Activated CD8-positive, alpha-beta memory T cell treated with anti-CD3 and anti-CD28 coated beads, Interleukin-2, amount 50 U/mL, for 24 hours (primary cell): ENCODE data around the gene ZDHHC3.
"Not testable (repeated sequence)": the region's sequence is repeated elsewhere in the genome, so short reads cannot be mapped to it uniquely, and the experiment has no call there.

Experiments used
- DNase-seq: peaks from one replicate; pipeline ENCODE4 v3.0.0-alpha.2; 2020; ENCODE audit errors: extremely low read depth

ZDHHC3 gene

DNA sequence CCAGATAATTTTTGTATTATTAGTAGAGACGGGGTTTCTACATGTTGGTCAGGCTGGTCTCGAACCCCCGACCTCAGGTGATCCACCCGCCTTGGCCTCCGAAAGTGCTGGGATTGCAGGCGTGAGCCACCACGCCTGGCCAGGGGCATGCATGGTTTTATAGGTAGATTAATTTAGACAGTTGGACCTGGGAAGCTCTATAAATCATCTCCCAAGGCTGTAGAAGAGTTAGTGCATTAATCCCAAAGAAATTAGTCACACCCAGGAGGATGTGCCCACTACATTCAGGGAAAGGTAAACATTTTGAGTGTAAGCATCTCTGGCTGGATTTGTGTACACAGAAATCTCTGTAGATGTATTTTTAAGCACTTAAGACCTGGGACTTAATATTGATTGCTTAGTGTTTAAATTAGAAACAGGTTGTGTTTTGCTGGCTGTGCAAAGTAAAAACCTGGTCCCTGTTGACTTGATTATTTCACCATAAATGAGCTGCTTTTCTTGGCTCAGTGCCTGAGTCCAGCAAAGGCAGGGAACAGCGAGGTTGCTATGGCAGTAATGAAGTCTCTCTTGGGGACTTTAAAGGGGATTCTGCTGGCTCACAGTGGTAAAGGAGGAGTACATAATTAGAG lies 19.3 kb upstream of the ZDHHC3 start:
- DNase-seq: no peak

DNA sequence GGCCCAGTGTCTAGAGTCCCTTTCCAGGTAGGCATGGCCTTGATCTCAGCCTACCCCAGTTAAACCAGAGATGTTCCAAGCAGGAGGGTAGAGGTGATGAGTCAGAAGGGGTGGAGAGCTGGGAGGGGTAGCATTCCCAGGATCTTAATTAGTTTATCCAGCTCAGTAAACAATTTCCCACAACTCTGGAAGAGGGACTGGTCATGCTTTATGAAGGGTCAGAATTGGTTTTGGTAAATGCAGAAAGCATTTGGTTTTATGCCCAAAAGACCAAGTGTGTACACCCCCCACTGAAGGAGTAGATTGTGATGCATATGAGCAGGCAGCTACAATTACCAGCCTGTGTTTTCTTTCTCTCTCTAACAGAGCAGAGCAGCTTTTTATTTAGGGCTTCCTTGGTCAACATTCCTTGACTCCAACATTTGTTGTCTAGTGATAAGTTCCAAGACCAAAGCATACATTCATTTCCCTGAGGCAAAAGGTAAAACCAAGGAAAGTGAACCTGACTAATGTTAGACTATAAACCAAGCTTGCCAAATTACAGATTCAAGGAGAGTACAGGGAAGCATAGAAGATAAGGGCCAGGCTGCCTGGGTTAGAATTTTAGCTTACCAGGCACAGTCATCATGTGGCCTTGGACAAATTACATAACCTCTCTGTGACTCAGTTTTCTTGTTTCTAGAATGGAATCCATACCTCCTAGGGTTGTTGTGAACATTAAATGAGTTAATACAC lies 17.7 kb upstream of the ZDHHC3 start:
- DNase-seq: no peak

DNA sequence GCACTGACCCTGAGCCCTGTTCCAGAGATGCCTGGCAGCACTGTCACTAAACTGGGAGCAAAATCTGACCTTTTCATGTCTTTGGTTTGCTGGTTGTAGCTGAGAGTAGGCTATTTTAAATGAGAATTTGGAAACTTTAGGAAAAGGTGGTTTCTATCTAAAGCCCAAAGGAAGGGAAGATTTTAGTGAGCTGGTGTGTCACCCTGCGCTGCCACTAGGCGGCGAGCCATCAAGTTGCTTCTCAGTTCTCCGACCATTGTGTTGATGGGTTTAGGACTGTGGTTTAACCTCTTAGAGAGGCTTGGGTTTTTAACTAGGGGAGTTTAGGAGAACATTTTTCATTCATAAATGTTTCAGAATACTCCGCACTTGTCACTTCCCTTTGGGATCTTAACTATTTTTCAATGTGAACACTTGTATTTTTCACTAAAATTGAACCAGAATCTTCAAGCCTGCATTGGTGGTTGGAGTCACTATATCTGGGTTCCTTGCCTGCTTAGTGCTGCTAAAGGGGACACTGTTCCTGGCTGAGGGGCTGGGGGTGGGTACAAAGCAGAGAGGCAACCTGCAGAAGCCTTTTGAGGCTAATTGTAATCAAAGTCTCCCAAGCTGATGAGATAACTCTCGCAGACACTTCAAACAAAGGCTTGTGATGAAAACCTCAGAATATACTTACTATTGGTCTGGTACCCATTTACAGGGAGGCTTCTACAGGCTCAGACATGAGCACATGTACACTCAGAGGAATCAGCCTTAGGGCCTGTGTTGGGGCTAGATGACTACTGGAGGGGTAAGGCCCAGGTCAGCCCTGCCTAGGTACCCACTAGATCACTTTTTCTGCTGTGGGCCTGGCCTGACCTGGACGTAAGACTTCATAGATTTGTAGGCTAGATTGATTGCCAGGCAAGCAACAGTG lies 16.8 kb upstream of the ZDHHC3 start:
- DNase-seq: no peak

DNA sequence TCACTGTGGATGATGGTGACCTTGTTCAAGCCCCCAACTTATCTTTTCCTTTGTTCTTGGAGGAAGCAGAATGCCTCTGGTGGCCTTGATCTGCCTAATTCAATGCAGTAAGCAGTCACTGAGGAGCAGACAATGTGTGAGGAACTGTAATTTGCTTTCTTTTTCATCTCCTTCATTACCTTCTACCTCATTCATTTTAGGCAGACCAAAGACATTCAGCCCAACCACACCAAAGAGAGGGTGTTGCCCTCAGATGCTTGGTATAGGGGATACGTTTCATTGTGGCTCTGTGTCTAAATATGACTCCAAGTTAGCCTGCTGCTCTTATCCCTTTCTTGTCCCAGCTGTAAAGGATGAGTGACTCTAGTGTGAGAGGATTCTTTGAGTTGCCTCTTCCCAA lies 15.4 kb upstream of the ZDHHC3 start:
- no peak for DNase-seq

DNA sequence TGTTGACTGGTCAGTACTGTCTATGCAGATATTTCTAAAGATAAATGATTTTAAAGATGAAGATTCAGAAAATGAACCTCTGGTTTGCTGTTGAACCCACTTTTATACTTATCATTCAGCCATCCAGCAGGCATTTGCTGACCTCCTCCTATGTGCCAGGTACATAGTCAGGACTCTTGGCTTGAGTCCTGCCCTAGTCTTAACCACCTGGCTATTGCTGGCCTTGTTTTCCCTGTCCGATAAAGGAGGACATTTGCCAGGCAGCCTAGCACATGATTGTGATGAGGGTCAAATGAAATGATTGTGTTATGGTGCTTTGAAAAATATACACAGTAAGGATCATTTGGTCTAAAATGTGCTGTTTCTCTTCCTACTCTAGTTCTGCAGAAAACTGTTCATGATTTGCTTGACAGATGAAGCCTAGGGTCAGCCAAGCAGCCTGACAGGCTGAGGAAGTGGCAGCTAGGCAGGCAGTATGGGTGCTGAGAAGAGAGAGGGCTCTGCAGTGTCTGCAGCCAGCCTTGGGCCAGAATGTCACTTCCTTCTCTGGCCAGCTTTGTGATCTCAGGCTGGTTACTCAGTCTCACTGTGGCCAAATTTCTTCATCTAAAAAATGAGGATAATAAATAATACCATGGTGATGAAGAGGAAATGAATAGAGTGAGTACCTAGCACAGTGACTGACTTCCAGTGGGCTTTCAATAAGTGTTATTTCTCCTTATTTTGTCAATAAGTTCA lies 13.8 kb upstream of the ZDHHC3 start:
- no peak for DNase-seq

DNA sequence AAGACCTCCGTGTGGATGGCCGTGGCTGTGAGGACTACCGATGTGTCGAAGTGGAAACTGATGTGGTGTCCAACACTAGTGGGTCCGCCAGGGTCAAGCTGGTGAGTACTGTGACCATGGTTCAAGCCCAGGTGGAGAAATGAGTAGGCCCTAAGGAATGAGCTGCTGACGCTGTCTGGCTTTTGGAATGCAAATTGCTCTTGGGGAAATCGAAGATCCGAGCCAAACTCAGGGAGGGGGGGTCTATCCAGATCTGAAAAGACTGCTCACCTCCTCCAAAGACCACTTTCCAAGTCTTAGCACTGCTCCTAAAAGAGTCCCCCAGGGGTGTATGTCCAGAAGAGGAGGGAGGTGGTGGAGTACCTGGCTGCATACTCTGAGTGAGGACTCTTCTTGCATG lies 13.2 kb upstream of the ZDHHC3 start:
- no peak for DNase-seq

DNA sequence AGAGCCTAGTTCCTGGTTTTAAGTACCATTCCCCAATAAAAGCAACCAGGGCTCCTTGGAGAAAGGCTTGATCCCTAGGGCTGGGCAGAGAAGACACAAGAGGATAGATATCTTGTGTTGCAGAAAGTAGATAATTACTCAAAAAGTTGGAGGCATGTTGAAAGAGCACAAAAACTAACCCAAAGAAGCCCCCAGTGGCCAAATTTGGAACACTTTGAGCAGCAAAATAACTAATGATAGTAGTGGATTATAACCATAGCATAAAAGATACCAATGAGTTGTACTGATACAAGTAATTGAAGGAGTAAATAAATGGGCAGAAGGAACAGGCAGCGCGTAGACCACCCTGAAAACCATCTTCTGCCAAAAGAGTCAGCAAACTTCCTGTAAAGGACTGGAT lies 12.1 kb upstream of the ZDHHC3 start:
- no peak for DNase-seq

DNA sequence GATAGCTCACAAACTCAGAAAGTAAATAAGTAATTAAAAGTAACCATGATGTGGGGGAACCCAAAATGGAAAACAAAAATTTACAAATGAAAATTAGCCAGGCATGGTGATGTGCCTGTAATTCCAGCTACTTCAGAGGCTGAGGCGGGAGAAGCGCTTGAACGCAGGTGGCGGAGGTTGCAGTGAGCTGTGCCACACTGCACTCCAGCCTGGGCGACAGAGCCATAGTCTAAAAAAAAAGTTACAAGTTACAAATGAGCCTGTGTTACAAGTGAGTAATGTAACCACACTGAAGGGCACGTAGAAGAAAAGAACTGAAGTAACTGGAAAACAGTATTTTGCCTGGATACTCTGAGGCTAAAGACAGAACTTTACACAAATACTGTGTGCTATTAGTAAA lies 11.4 kb upstream of the ZDHHC3 start:
- no peak for DNase-seq

DNA sequence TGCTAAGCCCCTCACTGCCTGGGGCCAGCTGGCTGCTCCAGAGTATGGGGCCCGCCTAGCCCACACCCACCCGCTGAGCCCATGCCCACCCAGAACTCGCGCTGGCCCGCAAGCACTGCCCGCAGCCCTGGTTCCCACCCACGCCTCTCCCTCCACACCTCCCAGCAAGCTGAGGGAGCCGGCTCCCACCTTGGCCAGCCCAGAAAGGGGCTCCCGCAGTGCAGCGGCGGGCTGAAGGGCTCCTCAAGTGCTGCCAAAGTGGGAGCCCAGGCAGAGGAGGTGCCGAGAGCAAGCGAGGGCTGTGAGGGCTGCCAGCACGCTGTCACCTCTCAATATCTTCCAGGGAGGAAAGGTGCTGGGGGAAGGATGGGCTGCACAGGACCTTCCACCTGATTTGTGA lies 10.4 kb upstream of the ZDHHC3 start:
- not testable (repeated sequence) for DNase-seq

DNA sequence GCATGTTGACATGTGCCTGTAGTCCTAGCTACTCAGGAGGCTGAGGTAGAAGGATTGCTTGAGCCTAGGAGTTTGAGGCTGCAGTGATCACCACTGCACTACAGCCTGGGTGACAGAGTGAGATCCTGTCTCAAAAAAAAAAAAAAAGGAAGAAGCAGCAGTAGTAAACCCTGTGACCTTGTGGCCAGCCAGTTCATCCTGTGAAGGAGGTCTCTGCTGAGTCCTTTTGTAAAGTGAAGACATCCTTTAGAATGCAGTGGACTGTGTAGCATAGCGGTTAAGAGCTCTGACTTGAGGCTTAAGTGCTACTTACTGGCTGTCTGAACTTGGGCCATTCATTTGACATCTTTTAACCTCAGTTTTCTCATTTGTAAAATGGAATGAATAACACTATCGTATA lies 8.4 kb upstream of the ZDHHC3 start:
- no peak for DNase-seq

DNA sequence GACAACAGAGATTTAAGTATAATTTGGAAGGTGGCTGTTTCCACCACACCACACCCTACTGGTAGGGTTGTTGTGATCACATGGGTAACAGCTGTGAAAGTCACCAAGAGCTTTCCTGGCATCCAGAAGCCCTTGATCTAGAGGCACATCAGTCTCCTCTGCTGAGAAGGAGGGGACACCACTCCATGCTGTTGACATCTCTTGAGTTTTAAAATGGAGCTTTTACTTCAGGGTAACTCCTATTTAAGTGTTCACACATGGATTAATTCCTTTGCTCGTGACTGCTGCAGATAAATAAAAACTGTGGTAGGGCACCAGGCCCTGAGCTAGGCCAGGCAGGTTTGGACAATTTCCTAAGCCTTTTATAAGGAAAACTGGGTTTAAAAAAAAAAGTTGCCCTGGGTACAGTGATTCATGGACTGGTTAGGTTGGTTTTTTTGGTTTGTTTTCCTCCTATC lies 7.5 kb upstream of the ZDHHC3 start:
- no peak for DNase-seq

DNA sequence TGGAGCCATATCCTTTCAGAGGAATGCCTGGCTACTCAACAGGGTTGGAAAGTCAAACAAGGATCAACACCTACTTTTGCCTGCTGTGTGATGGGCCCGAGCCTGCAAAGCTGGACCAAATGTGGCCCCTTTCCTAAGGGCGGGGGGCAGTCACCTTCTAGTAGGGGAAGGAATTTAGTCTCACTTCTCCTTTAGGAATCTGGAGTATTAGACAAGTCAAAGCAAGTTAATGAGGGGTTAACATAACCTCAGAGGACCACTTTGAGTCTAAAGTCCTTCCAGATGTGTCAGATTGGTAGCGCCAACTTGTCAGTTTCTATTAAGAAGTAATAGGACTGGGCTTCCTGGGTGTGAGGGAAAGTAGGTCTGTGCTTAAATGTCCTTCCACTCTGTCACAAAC lies 6.8 kb upstream of the ZDHHC3 start:
- DNase-seq: no peak

DNA sequence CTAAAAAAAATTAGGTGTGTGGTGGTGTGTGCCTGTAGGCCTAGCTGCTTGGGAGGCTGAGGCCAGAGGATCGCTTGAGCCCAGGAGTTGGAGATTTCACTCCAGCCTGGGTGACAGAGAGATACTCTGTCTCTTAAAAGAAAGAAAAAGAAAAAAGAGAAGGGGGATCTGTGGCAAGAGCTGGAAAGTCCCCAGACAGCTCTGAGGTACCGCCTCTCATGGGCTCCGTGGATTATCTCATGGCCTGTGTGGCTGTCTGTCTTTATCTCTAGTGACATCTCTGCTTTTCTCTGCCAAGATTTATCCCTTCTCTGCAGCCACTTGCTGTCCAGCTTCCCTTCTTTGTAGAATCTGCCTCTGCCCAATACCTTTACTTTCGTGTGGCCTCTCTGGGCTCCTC lies 5.8 kb upstream of the ZDHHC3 start:
- no peak for DNase-seq

DNA sequence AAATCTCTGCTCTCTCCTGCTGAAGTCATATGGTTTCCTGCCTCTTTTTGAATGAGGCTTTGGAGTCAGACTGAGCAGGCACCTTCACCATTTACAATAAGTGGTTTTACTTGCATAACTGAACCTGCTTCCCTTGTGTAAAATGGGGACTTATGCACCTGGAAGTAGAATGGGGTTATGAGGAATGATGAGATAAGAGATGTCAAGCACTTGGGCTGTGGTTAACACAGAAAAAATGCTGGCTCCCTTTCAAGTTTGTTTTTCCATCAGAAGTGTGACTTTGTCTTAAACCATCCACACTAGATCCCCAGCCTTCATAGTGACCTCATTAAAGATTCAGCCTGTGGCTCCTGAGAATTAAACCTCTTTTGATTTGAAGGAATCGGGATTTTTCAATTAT lies 5.2 kb upstream of the ZDHHC3 start:
- DNase-seq: no peak

DNA sequence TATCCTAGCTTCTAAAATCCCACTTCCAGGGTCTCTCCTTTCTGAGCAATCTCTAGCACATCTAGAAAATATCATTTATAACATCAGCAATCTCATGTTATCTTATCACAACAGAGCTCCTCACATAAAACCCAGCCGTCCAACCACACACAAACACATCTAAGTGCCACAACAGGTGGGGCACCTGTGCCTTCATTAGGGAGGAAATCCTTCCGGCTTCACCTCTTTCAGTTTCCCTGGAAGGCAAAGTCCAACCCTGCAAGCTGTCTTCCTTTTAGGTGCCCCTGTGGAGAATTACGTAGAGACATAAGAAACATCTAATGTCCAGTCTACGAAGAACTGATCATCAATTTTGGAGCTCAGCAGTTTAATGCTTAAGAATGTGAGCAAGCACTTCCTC lies 1.6 kb downstream of the ZDHHC3 start:
- DNase-seq: no peak

DNA sequence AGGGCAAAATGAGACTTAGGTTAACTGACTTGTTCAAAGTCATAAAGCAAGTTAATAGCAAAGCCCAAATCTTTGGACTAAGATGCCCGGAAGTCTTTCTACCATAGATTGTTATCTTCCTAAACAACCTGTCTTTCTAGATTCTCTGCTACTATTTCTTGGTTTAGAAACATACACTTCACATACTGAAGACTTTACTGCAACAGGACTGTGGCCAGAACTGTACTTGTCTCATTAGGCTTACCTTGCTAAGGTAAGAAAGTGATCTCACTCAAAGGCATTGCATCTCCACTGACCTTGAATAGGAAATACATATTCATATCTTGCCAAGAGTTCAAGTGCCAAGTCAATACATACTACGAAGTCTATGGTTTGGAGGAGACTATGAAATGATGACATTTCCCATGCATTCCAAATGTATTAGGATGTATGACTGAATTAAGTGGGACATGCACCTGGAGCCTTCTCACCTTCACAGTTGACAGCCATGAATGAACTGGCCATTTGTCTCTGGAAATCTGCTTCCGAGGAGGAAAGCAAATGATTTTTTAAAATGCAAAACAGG lies 5.0 kb downstream of the ZDHHC3 start:
- DNase-seq: no peak

DNA sequence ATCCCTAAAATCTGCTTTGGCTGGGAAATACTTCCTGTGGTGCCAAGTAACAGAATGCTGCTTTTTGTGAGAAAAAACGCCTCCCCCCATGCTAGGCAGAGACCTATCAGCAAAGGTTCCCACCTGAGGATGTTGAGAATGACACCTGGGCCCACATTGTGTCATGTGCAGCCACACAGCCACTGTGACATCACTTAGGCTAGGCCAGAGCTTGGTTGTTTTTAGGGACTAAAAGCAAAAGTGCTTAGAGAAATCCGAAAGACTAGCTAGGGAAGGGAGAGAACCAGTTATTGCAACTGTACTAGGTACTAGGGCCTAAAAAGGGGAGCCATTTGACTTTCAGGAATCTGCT lies 6.2 kb downstream of the ZDHHC3 start:
- no peak for DNase-seq

DNA sequence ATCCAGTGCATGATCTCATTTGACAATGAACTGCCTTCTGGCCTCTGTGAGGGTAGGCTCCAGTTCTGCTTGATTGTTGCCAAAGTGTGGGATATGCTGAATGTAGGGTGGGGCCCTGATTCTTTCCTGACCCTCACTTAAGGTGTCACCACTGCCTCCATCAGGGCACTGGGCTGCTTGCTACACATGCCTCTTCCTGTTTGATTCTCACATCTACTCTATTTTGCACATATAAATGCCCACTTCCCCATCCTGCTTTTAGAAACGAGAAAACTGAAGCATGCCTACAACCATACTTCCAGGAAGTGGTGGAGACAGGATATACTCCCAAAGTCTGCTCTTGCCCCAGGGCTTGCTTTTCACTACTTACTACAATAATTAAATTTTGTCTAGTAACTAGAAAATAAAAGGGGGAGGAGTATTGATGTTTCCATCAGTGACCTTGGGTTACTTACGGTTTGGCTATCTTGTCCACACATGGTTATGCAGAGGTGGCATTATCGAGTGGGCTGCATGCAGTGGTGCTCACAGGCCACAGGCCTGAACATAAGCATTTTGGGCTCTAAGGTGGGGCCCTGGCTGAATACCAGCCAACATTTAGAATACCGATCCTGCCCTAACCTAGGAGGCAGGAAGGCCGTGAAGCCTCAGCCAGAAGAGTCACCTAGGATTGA lies 6.7 kb downstream of the ZDHHC3 start:
- DNase-seq: no peak

DNA sequence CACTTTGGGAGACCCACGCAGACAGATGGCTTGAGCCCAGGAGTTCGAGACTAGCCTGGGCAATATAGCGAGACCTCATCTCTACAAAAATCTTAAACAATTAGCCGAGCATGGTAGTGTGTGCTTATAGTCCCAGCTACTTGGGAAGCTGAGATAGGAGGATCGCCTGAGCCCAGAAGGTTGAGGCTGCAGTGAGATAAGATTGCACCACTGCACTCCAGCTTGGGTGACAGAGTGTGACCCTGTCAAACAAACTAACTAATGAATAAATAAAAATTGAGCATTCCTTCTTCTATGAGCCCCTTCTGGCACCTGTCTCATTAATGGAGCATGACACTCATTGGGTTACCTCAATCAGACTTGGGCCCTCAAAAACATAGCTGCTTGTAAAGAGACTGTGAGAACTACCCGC lies 7.5 kb downstream of the ZDHHC3 start:
- DNase-seq: no peak

DNA sequence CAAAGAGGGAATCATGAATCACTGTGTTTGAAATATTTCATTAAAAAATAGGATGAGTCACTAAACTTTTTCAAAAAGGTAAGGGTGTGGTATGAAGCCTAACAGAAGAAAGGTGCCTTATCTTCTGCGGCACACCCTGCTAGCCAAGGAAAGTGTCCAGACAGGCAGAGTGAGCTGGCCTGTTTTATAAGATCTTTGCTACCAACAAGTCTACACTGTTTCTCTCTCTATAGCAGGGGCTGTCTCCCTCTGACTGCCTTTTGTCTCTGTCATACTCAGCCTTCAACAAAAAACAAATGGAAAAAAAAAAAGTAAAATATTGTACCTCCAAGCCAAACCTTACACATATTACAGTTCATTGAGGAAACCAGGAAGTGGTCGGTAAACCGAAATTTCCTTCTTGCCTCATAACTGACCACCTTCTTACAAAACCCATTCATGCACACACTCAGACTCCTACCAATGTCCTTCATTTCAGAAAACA lies 9.1 kb downstream of the ZDHHC3 start:
- DNase-seq: no peak

DNA sequence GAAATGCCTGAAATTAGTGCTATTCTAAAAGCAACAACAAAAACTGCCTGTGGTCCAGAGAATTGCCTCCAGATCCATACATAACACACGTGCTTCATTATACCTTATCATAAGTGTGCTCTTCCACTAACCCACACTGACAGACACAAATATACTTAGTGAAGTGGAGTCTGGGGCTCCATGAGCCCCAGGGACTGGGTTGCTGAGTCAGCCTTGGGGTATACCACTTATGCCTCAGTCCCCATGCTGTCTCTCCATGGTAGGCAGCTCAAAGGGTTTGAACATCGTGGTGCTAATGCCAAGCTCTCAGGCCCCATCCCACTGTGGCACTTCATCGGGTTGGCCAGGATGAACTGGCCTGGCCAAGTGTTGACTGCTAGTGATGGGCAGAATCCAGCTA lies 10.8 kb downstream of the ZDHHC3 start:
- no peak for DNase-seq
